ENCODE measurements around the gene MMP25. TPM values are rescaled to one million over a fixed set of nuclear protein-coding genes. Genes with fewer than 3 reads are reported as not detected.

Gene MMP25
- total and polyA plus RNA-seq, 2 experiments from 2014 or later = 0.16 TPM; not detected in 1

- 12 to 16% methylated on average over 31 to 33 of the region's 44 CpGs for WGBS, 2 experiments (ENCODE audit: low coverage in 1 of 2, low lambda C conversion rate in 2 of 2, missing lambda C conversion rate in 2 of 2)
- no peaks in the 10 kb centered on the region for H3K79me2 ChIP-seq (ENCODE audit: insufficient read depth)
- H2AFZ ChIP-seq = no peak within 1 kb of the TSS
- H3K9me2 ChIP-seq (ENCODE audit: insufficient read depth) = no peaks in the 10 kb centered on the region
- no peaks in the 10 kb centered on the region for H3K4me1 ChIP-seq (ENCODE audit: insufficient read depth)
- no peaks in the 10 kb centered on the region for H3K9me3 ChIP-seq (ENCODE audit: low read depth)
- H3K4me3 ChIP-seq = no peak within 1 kb of the TSS
- no peak within 1 kb of the TSS for H3K9ac ChIP-seq
- H3K27me3 ChIP-seq (replicated peaks; ENCODE audit: insufficient read depth) = peaks cover 42% of the 10 kb centered on the region
- H3K36me3 ChIP-seq (ENCODE audit: low read depth) = no peaks in the 10 kb centered on the region
- TF ChIP-seq EZH2 (IDR thresholded peaks at IDR 0.05; ENCODE audit: insufficient read depth, poor library complexity, severe bottlenecking) = no peak
- 0 out of 2 replicates have a peak, but pooled peaks have one; percentile 30 for TF ChIP-seq EZH2phosphoT487 (IDR thresholded peaks at IDR 0.05; ENCODE audit: insufficient read depth, low read depth)
- no peak for DNase-seq
- no peaks in the 10 kb centered on the region for H3F3A ChIP-seq (ENCODE audit: insufficient read depth)
- no peak within 1 kb of the TSS for H3K27ac ChIP-seq
- H3K4me2 ChIP-seq (ENCODE audit: unreplicated experiment) = no peak within 1 kb of the TSS
- H4K20me1 ChIP-seq (ENCODE audit: insufficient read depth) = no peaks in the 10 kb centered on the region
- in situ Hi-C loops (cut with MboI) = no loop called here
Measured at GRCh38 chr16:3036726-3037315, 9.5 kb upstream of the MMP25 start, which contains the start of gene BICDL2. TSS of gene BICDL2 (minus strand) at chr16:3036944. CDS start at chr16:3035496, 1,448 bp downstream.

- no peaks in the 10 kb centered on the region for H3K4me1 ChIP-seq (ENCODE audit: insufficient read depth)
- no peaks in the 10 kb centered on the region for H3K9me2 ChIP-seq (ENCODE audit: insufficient read depth)
- no peaks in the 10 kb centered on the region for H3K36me3 ChIP-seq (ENCODE audit: low read depth)
- no peak overlapping the region for H3K4me3 ChIP-seq
- H3K27me3 ChIP-seq (replicated peaks; ENCODE audit: insufficient read depth) = peaks cover 40% of the 10 kb centered on the region
- no peak overlapping the region for H2AFZ ChIP-seq
- no peaks in the 10 kb centered on the region for H4K20me1 ChIP-seq (ENCODE audit: insufficient read depth)
- in situ Hi-C loops (cut with MboI) = no loop called here
- H3K9me3 ChIP-seq (ENCODE audit: low read depth) = no peaks in the 10 kb centered on the region
- WGBS, 2 experiments (ENCODE audit: low coverage in 1 of 2, low lambda C conversion rate in 2 of 2, missing lambda C conversion rate in 2 of 2) = 22 to 27% methylated on average over 11 of the region's 11 CpGs
- no peaks in the 10 kb centered on the region for H3F3A ChIP-seq (ENCODE audit: insufficient read depth)
- no peak overlapping the region for H3K27ac ChIP-seq
- TF ChIP-seq EZH2 (IDR thresholded peaks at IDR 0.05; ENCODE audit: insufficient read depth, poor library complexity, severe bottlenecking) (no peak), EZH2phosphoT487 (IDR thresholded peaks at IDR 0.05; ENCODE audit: insufficient read depth, low read depth) (no peak)
- no peak overlapping the region for H3K4me2 ChIP-seq (ENCODE audit: unreplicated experiment)
- DNase-seq = peak; percentile 10
- no peaks in the 10 kb centered on the region for H3K79me2 ChIP-seq (ENCODE audit: insufficient read depth)
- H3K9ac ChIP-seq = no peak overlapping the region
Measured at GRCh38 chr16:3038256-3038655, 8.1 kb upstream of the MMP25 start.

GRCh38 chr16:3038896-3039295 is 7.5 kb upstream of the MMP25 start:
- in situ Hi-C loops (cut with MboI) = no loop called here
- no peak for TF ChIP-seq EZH2 (IDR thresholded peaks at IDR 0.05; ENCODE audit: insufficient read depth, poor library complexity, severe bottlenecking)
- Histone ChIP-seq H3K9me2 (ENCODE audit: insufficient read depth) (no peaks in the 10 kb centered on the region), H4K20me1 (ENCODE audit: insufficient read depth) (no peaks in the 10 kb centered on the region), H3K4me1 (ENCODE audit: insufficient read depth) (no peaks in the 10 kb centered on the region), H2AFZ (no peak overlapping the region), H3K36me3 (ENCODE audit: low read depth) (no peaks in the 10 kb centered on the region), H3K4me2 (ENCODE audit: unreplicated experiment) (no peak overlapping the region), H3K27ac (no peak overlapping the region), H3K9me3 (ENCODE audit: low read depth) (no peaks in the 10 kb centered on the region), H3F3A (ENCODE audit: insufficient read depth) (no peaks in the 10 kb centered on the region), H3K27me3 (replicated peaks; ENCODE audit: insufficient read depth) (peaks cover 35% of the 10 kb centered on the region), H3K4me3 (no peak overlapping the region), H3K79me2 (ENCODE audit: insufficient read depth) (no peaks in the 10 kb centered on the region), H3K9ac (no peak overlapping the region)
- DNase-seq = no peak
- WGBS, 2 experiments (ENCODE audit: low coverage in 1 of 2, low lambda C conversion rate in 2 of 2, missing lambda C conversion rate in 2 of 2) = 65 to 70% methylated on average over 5 of the region's 5 CpGs

GRCh38 chr16:3042376-3042775 is 4.0 kb upstream of the MMP25 start:
- no peak overlapping the region for H3K27ac ChIP-seq
- WGBS, 2 experiments (ENCODE audit: low coverage in 1 of 2, low lambda C conversion rate in 2 of 2, missing lambda C conversion rate in 2 of 2) = 69 to 70% methylated on average over 3 of the region's 3 CpGs
- no peaks in the 10 kb centered on the region for H4K20me1 ChIP-seq (ENCODE audit: insufficient read depth)
- no peak overlapping the region for H3K4me2 ChIP-seq (ENCODE audit: unreplicated experiment)
- H3K27me3 ChIP-seq (replicated peaks; ENCODE audit: insufficient read depth) = peaks cover 37% of the 10 kb centered on the region
- in situ Hi-C loops (cut with MboI) = no loop called here
- no peak overlapping the region for H3K4me3 ChIP-seq
- H3K4me1 ChIP-seq (ENCODE audit: insufficient read depth) = no peaks in the 10 kb centered on the region
- DNase-seq = no peak
- no peaks in the 10 kb centered on the region for H3K36me3 ChIP-seq (ENCODE audit: low read depth)
- H3K9me2 ChIP-seq (ENCODE audit: insufficient read depth) = no peaks in the 10 kb centered on the region
- no peak overlapping the region for H2AFZ ChIP-seq
- H3K9ac ChIP-seq = no peak overlapping the region
- H3K9me3 ChIP-seq (ENCODE audit: low read depth) = no peaks in the 10 kb centered on the region
- TF ChIP-seq EZH2 (IDR thresholded peaks at IDR 0.05; ENCODE audit: insufficient read depth, poor library complexity, severe bottlenecking) (no peak), EZH2phosphoT487 (IDR thresholded peaks at IDR 0.05; ENCODE audit: insufficient read depth, low read depth) (no peak)
- no peaks in the 10 kb centered on the region for H3F3A ChIP-seq (ENCODE audit: insufficient read depth)
- no peaks in the 10 kb centered on the region for H3K79me2 ChIP-seq (ENCODE audit: insufficient read depth)

Measured in GM23248 (cell line).